HEK293T (cell line): ENCODE measurements around the gene PLSCR5.

Source experiments
- CTCF ChIA-PET: fragments of 350-600 bp; formaldehyde crosslinking; extraction: SDS; loops from one replicate; lab custom pipeline; 2021; ENCODE audit warnings: antibody characterized with exemption, inconsistent platforms; lab: Yijun Ruan, JAX
- POLR2A ChIA-PET: fragments of 350-600 bp; formaldehyde crosslinking; extraction: SDS; loops from one replicate; lab custom pipeline; 2020; ENCODE audit warnings: antibody characterized with exemption, inconsistent platforms; lab: Yijun Ruan, JAX
- DNase-seq: peaks from one replicate; pipeline ENCODE4 v3.0.0; 2012; ENCODE audit warnings: mixed read lengths; ENCODE audit errors: extremely low spot score
- ARNT ChIP-seq: fragments of 450-650 bp; IDR thresholded peaks from 2 replicates; pipeline ENCODE4 v1.6.1; 2017; ENCODE audit warnings: mild to moderate bottlenecking
- BHLHE40 ChIP-seq: fragments of 450-650 bp; IDR thresholded peaks from 2 replicates; pipeline ENCODE4 v1.6.1; 2016; ENCODE audit warnings: mild to moderate bottlenecking, moderate library complexity, borderline replicate concordance
- CTBP1 ChIP-seq: fragments of 450-650 bp; IDR thresholded peaks from 2 replicates; pipeline ENCODE4 v1.6.1; 2016; ENCODE audit warnings: borderline replicate concordance
- ELF4 ChIP-seq: fragments of 450-650 bp; IDR thresholded peaks from 2 replicates; pipeline ENCODE4 v1.6.1; 2017; ENCODE audit warnings: antibody characterized with exemption
- FOXA1 ChIP-seq: fragments of 450-650 bp; IDR thresholded peaks from 2 replicates; pipeline ENCODE4 v1.6.1; 2016; ENCODE audit warnings: mild to moderate bottlenecking
- FOXK2 ChIP-seq: fragments of 450-650 bp; IDR thresholded peaks from 2 replicates; pipeline ENCODE4 v1.6.1; 2016; ENCODE audit warnings: mild to moderate bottlenecking
- FOXM1 ChIP-seq: fragments of 450-650 bp; IDR thresholded peaks from 2 replicates; pipeline ENCODE4 v1.6.1; 2017; ENCODE audit warnings: mild to moderate bottlenecking, borderline replicate concordance
- HDGF ChIP-seq: fragments of 450-650 bp; IDR thresholded peaks from 2 replicates; pipeline ENCODE4 v1.6.1; 2017; ENCODE audit warnings: antibody characterized with exemption, borderline replicate concordance
- L3MBTL2 ChIP-seq: fragments of 450-650 bp; conservative IDR thresholded peaks from 2 replicates; pipeline ENCODE4 v1.6.1; 2016; ENCODE audit warnings: mild to moderate bottlenecking
- LEF1 ChIP-seq: fragments of 450-650 bp; IDR thresholded peaks from 2 replicates; pipeline ENCODE4 v1.6.1; 2017; ENCODE audit warnings: mild to moderate bottlenecking, borderline replicate concordance
- NFRKB ChIP-seq: fragments of 450-650 bp; IDR thresholded peaks from 2 replicates; pipeline ENCODE4 v1.6.1; 2016; ENCODE audit warnings: mild to moderate bottlenecking, moderate library complexity
- SP1 ChIP-seq: fragments of 450-650 bp; IDR thresholded peaks from 2 replicates; pipeline ENCODE4 v1.6.1; 2017
- SUZ12 ChIP-seq: fragments of 450-650 bp; IDR thresholded peaks from 2 replicates; pipeline ENCODE4 v1.6.1; 2016; ENCODE audit warnings: mild to moderate bottlenecking
- TARDBP ChIP-seq: fragments of 450-650 bp; IDR thresholded peaks from 2 replicates; pipeline ENCODE4 v1.6.1; 2016
- ZNF384 ChIP-seq: fragments of 450-650 bp; IDR thresholded peaks from 2 replicates; pipeline ENCODE4 v1.6.1; 2016
- TF ChIP-seq, protein P1 (sequence below): fragments of 450-650 bp; IDR thresholded peaks from 2 replicates; pipeline ENCODE4 v1.6.1; 2016

PLSCR5 gene

DNA sequence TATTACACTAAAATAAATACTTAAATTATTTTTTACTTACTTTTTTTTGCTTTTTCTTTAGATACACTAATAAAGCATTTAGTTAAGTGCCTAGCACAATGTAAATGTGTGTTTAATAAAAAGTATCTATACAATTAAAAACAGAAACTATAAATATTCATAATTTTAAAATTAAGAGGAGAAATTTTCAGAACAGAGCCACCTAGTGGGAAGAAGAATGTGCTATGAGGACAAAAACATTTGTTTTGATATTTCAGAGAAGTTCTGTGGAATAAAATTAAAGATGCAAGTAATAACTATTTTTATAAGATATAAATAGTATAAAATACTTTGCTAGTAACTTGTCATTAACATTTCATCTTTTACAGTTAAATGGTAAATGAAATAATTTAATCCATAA, 33.6 kb upstream of the PLSCR5 start:
- CTCF ChIA-PET, result interaction anchor here (1.1 to 1.2 kb wide), 3 partner anchors 13 to 451 kb away, joined by 3 read pairs; no protein-coding TSS in a partner anchor
- POLR2A ChIA-PET, result no interaction called here
- DNase-seq, result no peak
- no peak for TF ChIP-seq ELF4
- TF ChIP-seq NFRKB, result no peak
- TF ChIP-seq FOXK2, result no peak
- TF ChIP-seq FOXM1, result no peak

DNA sequence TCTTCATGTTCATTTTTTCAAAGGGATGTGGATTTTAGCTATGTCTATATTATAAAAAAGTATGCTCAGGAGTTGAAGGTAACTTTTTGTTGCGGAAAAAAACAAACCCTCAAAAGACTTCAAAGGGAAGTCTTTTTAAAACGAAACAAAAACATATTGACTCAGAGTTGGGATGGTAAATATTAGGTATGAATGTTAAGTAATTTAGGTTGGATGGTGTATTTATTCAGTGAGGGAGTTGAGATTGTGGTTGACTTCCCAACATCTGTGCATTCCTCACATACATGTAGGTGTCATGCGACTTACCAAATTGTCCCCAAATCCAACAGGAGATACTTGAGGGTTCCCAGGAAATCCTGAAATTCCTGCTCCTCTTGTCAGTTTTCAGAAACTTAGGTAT, 32.7 kb upstream of the PLSCR5 start:
- TF ChIP-seq FOXM1 (no peak), NFRKB (no peak)
- ChIA-PET CTCF (interaction anchor here (0.6 to 1.2 kb wide), 4 partner anchors 10 to 450 kb away, joined by 3 to 5 read pairs (median 3); no protein-coding TSS in a partner anchor), POLR2A (no interaction called here)
- DNase-seq, result no peak

DNA sequence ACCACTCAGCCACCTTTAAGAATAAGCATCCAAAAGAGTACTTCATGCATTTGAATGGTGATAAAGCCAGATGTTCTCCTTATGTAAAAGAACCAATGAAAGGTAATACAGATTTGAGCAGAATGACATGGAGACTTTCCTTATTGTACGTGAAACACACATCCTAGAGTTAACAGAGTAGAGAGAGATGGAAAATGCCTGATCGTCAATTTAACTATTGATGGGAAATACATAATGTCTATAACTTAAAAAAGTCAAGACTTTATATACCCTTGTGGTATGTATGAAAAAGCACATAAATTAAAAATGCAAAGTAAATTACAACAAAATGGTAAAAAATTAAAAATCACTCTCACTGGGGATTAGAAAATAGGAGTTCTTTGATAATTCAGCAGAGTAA, 31.7 kb upstream of the PLSCR5 start:
- ChIA-PET POLR2A (no interaction called here), CTCF (no interaction called here)
- DNase-seq, result no peak
- TF ChIP-seq TARDBP, result no peak
- no peak for TF ChIP-seq HDGF
- TF ChIP-seq, protein P1, sequence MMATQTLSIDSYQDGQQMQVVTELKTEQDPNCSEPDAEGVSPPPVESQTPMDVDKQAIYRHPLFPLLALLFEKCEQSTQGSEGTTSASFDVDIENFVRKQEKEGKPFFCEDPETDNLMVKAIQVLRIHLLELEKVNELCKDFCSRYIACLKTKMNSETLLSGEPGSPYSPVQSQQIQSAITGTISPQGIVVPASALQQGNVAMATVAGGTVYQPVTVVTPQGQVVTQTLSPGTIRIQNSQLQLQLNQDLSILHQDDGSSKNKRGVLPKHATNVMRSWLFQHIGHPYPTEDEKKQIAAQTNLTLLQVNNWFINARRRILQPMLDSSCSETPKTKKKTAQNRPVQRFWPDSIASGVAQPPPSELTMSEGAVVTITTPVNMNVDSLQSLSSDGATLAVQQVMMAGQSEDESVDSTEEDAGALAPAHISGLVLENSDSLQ, result no peak
- no peak for TF ChIP-seq BHLHE40
- TF ChIP-seq ARNT, result no peak
- no peak for TF ChIP-seq FOXM1
- TF ChIP-seq LEF1, result no peak
- no peak for TF ChIP-seq ELF4
- no peak for TF ChIP-seq FOXK2
- no peak for TF ChIP-seq SP1
- TF ChIP-seq SUZ12, result no peak
- TF ChIP-seq ZNF384, result no peak
- no peak for TF ChIP-seq L3MBTL2
- no peak for TF ChIP-seq FOXA1
- no peak for TF ChIP-seq CTBP1

DNA sequence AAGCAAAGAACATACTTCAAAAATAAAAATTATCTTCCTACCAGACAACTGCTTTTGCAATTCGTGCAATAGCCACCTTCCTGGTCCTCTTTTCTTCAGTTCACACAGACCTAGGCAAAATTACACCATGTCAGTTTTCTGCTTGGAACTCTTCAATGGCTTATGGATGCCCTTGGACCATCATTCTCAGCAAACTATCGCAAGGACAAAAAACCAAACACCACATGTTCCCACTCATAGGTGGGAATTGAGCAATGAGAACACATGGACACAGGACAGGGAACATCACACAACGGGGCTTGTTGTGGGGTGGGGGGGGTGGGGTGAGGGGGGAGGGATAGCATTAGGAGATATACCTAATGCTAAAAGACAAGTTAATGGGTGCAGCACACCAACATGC, 29.2 kb upstream of the PLSCR5 start:
- ChIA-PET POLR2A (no interaction called here), CTCF (no interaction called here)
- no peak for DNase-seq
- no peak for TF ChIP-seq FOXM1
- no peak for TF ChIP-seq FOXA1
- no peak for TF ChIP-seq HDGF
- TF ChIP-seq SP1, result no peak
- TF ChIP-seq FOXK2, result no peak
- no peak for TF ChIP-seq BHLHE40
- no peak for TF ChIP-seq ELF4
- no peak for TF ChIP-seq L3MBTL2
- no peak for TF ChIP-seq ARNT
- no peak for TF ChIP-seq TARDBP
- TF ChIP-seq CTBP1, result no peak
- TF ChIP-seq SUZ12, result no peak
- TF ChIP-seq, protein P1, result no peak
- no peak for TF ChIP-seq NFRKB
- no peak for TF ChIP-seq ZNF384

DNA sequence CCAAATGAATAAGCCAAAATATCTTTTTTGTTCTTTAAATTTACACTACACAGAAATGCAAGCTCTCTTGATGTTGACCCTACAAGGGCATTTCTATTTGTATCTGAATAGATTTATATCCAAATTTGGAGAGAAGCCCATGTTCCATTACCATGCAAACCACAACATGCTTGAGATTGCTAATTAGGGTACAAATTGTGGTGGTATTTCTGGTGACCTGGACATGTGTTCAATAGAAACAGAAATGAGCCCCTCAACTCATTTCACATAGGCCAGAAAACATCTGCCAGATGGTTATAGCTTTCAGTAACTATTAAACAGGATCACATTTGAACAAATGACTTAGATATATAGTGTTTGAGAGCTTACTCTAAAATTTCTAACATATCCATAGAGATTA, 23.5 kb upstream of the PLSCR5 start:
- TF ChIP-seq TARDBP (no peak), SUZ12 (no peak), FOXA1 (no peak), FOXK2 (no peak), ARNT (no peak), SP1 (no peak), ZNF384 (no peak), FOXM1 (no peak), LEF1 (no peak), HDGF (no peak), BHLHE40 (no peak), NFRKB (no peak), ELF4 (no peak), CTBP1 (no peak), L3MBTL2 (no peak)
- TF ChIP-seq, protein P1, result no peak
- no peak for DNase-seq
- POLR2A ChIA-PET, result no interaction called here
- CTCF ChIA-PET, result no interaction called here

DNA sequence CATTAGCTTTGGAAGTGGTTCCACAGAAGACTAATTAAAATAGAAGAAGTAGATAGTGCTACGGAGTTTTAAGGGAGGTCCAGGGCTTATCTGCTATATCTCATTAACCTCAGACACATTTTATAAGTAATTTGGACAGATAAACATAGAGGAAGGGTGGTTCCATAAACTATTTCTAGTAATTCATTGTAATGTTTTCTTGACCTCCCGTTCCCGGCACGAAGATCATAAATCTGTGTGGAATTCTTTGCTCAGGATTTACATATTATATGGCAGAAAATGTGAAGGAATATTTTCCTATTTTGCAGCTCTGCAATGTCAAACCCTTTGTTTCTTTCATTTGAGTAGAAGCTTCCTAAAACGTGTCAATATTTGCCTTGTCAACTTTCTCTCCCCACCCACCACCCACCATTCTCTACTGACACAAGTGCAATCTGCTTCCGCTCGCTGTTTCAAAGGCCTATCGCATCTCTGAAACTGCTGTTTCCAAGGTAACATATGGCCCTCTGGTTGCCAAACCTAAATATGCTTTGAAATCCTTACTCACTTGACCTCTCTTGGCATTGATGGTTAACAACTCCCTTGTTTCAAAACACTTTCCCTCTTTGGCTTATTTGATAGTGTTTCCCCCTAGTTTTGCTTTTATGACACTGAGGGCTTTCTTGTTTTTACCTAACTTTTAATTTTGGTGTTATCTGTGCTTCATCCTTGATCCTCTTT, 21.4 kb upstream of the PLSCR5 start:
- ChIA-PET CTCF (no interaction called here), POLR2A (no interaction called here)
- TF ChIP-seq HDGF (no peak), L3MBTL2 (no peak), FOXA1 (no peak), NFRKB (no peak), CTBP1 (no peak), ZNF384 (no peak), BHLHE40 (no peak), TARDBP (no peak), FOXM1 (no peak), ARNT (no peak)
- no peak for DNase-seq
